ENCODE results near the gene TUBA4B.

DNA sequence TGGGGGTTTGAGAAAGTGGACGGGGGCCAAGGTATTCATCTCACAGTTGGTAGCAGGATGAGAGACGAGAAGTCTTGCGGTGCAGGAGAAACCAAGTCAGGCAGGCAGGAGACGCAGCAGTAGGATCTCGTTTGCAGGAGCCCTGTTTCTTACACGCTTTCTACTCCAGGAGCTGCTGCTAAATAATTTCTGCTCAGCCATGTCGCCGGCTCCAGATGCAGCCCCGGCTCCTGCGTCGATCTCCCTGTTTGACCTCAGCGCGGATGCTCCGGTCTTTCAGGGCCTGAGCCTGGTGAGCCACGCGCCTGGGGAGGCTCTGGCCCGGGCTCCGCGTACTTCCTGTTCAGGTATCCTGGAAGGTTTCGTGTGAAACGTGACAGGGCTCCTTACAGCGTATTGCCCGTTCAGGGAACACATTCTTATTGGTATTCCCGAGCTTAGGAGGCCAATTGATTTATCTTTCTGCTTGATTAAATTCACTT, 22.9 kb upstream of the TUBA4B start:
- TF ChIP-seq MAZ (IDR thresholded peaks at IDR 0.05; ENCODE audit: borderline replicate concordance, low read depth, low read length) (no peak), CTCF (conservative IDR thresholded peaks at IDR 0.05; ENCODE audit: low read depth, low read length) (no peak), POLR2A (IDR thresholded peaks at IDR 0.05; ENCODE audit: low read depth, low read length) (peak; percentile 61; the same call in 1 of the 2 replicates), RAD21 (IDR thresholded peaks at IDR 0.05; ENCODE audit: low read length) (no peak), MXI1 (IDR thresholded peaks at IDR 0.05; ENCODE audit: borderline replicate concordance, low read depth, low read length) (peak; percentile 62; the same call in 1 of the 2 replicates), MAFK (IDR thresholded peaks at IDR 0.05; ENCODE audit: low read depth, low read length) (no peak), ELK1 (IDR thresholded peaks at IDR 0.05; ENCODE audit: borderline replicate concordance, low read depth, low read length) (no peak), FOS (IDR thresholded peaks at IDR 0.05; ENCODE audit: low read depth, low read length) (no peak), SMC3 (IDR thresholded peaks at IDR 0.05; ENCODE audit: low read depth, low read length) (0 out of 2 replicates have a peak, but pooled peaks have one; percentile 6), RFX5 (IDR thresholded peaks at IDR 0.05; ENCODE audit: low read depth, low read length) (no peak), RCOR1 (IDR thresholded peaks at IDR 0.05; ENCODE audit: insufficient replicate concordance, low read length) (no peak), CEBPB (IDR thresholded peaks at IDR 0.05; ENCODE audit: low read depth, low read length) (no peak)
- TF ChIP-seq, protein P1, sequence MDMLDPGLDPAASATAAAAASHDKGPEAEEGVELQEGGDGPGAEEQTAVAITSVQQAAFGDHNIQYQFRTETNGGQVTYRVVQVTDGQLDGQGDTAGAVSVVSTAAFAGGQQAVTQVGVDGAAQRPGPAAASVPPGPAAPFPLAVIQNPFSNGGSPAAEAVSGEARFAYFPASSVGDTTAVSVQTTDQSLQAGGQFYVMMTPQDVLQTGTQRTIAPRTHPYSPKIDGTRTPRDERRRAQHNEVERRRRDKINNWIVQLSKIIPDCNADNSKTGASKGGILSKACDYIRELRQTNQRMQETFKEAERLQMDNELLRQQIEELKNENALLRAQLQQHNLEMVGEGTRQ (IDR thresholded peaks at IDR 0.05; ENCODE audit: low read depth, low read length): no peak
